Fibroblast of peridontal ligament (primary cell): Measurements from ENCODE around the gene KRT79.

ENCODE experiments used
- DNase-seq: peaks from one replicate; pipeline ENCODE4 v3.0.0-alpha.2; 2010; ENCODE audit errors: extremely low read depth

The KRT79 gene

GRCh38 chr12:52819731-52820510 lies 14.2 kb downstream of the KRT79 start:
- DNase-seq, result no peak

DNA sequence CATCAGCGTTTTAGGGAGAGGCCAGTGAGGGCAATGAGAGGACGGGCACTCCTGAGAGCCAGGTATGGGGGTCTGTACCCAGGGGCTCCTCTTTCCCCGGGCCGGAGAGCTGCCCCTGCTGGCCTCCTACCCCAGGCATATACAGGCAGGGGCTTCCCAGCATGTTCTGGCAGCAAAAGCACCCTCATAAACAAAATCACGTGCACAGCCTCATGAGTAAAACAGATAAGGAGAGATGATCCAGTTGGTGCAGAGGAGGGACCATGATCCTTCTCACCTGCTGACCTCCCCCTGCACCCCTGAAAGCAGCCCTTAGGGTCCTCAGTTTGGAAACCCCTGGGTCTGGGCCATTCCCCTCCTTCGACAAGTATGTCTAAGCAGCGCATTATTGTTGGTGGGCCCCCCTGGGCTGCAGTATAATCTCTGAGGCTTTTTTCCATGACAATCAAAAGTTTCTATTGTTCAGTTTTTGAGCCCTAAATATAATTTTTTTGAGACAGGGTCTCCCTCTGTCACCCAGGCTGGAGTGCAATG lies 15.2 kb downstream of the KRT79 start:
- no peak for DNase-seq

- no peak for DNase-seq
These were observed 15.7 kb downstream of the KRT79 start for GRCh38 chr12:52818388-52818787.

DNA sequence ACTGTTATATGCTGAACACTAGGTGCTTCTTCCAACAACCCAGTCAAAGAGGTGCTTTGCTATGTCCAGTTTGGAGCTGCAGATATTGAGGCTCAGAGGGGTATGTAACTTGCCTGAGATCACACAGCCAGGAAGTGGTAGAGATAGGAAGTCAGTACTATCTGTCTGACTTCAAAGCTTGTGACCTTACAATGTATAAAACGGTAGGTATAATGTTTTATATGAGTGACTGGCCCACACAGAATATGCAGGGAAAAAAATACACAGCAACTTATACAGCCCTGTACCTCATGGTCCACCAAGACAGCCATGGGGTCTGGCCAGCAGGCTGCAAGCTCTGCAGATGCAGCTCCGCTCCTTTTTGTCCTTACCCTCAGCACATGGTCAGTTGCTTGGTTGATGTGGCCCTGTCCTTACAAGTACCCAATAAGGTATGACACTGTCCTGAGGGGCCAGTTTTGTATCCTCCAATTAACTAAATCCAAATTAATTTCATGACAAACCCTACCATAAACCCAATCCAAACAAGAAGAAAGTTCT lies 16.3 kb downstream of the KRT79 start:
- no peak for DNase-seq

GRCh38 chr12:52817003-52817698 lies 17.0 kb downstream of the KRT79 start:
- DNase-seq, result no peak

- no peak for DNase-seq
These were observed 18.2 kb downstream of the KRT79 start for GRCh38 chr12:52815676-52816588.

- no peak for DNase-seq
These were observed 18.9 kb downstream of the KRT79 start for GRCh38 chr12:52815161-52815560.

- DNase-seq, result no peak
These were observed 19.4 kb downstream of the KRT79 start for GRCh38 chr12:52814710-52815155.

GRCh38 chr12:52813885-52814709 lies 20.0 kb downstream of the KRT79 start, which contains the start of gene KRT4:
Gene KRT4, minus strand, starts transcription at chr12:52814116. Its CDS starts 58 bp downstream, at chr12:52814058.
- no peak for DNase-seq

DNA sequence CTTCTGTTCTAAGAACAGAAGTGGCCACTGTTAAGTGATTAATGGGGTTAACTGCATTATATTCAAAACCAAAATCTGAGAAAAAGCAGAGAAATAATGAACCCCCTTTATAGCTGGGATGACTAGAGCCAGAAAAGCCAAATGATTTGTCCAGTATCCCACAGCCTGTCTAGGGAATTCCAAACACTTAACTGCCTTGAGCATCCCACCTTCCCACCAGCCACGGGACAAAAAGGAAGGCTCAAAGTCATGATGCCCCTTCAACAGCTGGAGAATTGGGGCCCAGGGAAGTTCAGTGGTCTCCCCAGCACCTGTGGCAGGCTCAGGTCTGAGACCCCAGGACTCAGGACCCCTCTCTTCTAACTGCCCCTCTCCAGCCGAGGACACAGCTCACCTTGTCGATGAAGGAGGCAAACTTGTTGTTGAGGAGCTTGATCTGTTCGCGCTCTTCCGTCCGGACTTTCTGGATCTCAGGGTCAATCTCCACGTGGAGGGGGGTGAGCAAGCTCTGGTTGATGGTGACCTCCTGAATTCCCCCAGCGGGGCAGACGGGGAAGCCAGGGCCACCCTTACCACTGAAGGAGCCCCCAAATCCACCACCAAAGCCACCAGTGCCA lies 20.8 kb downstream of the KRT79 start:
- DNase-seq, result no peak

DNA sequence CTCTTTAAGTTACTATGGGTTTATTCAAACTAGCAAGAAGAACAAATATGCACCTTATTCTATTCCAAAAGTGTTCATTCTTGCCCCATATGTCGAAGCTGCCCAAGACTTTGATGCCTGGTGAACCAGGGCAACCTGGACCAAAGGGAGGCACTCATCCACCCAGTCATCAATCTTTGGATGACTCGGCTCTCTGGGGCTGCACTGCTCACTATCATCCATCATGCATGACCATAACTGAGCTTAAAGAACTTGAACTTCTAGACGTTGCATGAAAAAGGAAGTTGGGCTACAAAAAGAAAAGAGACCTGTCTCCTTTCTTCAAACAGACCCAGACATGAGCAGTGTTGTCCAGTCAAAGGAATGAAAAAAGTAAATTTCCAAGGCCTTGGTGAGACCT lies 21.4 kb downstream of the KRT79 start:
- no peak for DNase-seq

- DNase-seq, result no peak
These were observed 22.1 kb downstream of the KRT79 start for GRCh38 chr12:52812073-52812400.

GRCh38 chr12:52811191-52812072 lies 22.7 kb downstream of the KRT79 start:
- DNase-seq, result no peak

DNA sequence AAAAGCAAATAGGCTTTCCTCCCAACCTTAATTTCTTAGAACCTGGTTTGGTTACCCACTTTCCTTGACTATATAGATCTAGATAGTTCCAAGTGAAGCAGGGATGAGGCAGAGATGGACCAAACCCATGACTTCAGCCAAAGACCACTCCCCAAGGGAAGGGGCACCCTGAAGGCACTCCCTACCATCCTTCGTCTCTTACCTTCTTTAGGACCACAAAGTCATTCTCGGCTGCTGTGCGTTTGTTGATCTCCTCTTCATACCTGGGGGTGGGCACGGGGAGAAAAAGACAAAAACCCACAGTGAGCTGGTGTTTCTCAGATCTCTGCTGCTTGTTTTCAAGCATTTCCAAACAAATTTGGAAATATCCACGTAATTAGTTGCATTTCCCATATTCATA lies 23.6 kb downstream of the KRT79 start:
- DNase-seq, result no peak

GRCh38 chr12:52809166-52809565 lies 24.9 kb downstream of the KRT79 start:
- DNase-seq, result no peak

- no peak for DNase-seq
These were observed 25.4 kb downstream of the KRT79 start for GRCh38 chr12:52808573-52809160.

- DNase-seq, result no peak
These were observed 26.3 kb downstream of the KRT79 start for GRCh38 chr12:52807544-52808470.
